Chondrocyte (in vitro differentiated cells): Measurements from ENCODE around the gene ACAD11. TPM values are rescaled to one million over a fixed set of nuclear protein-coding genes. Genes with fewer than 3 reads are reported as not detected.

Source experiments
- DNase-seq: peaks from one replicate; pipeline ENCODE4 v3.0.0; 2021; ENCODE audit warnings: mixed read lengths, low spot score
- H3K27ac Mint-ChIP-seq: one replicate; pipeline ENCODE4 v1.8.0; 2021; ENCODE audit warnings: mild to moderate bottlenecking, moderate library complexity, mixed read lengths; ENCODE audit not compliant: unreplicated experiment
- H3K27me3 Mint-ChIP-seq: 2 replicates; pipeline ENCODE4 v1.8.0; 2021; ENCODE audit warnings: low read depth, mixed read lengths
- H3K36me3 Mint-ChIP-seq: 2 replicates; pipeline ENCODE4 v1.8.0; 2021; ENCODE audit warnings: low read depth, mixed read lengths
- H3K4me1 Mint-ChIP-seq: 2 replicates; pipeline ENCODE4 v1.8.0; 2021; ENCODE audit warnings: low read depth, mild to moderate bottlenecking, mixed read lengths
- H3K4me3 Mint-ChIP-seq: one replicate; pipeline ENCODE4 v1.8.0; 2021; ENCODE audit warnings: mild to moderate bottlenecking, moderate library complexity, mixed read lengths; ENCODE audit not compliant: unreplicated experiment
- H3K9me3 Mint-ChIP-seq: 2 replicates; pipeline ENCODE4 v1.8.0; 2021; ENCODE audit warnings: low read depth, mixed read lengths
- CTCF ChIP-seq: fragments of 200-600 bp; sonication (generic); IDR thresholded peaks from 2 replicates; pipeline ENCODE4 v1.5.0; 2021; ENCODE audit warnings: antibody characterized with exemption, mild to moderate bottlenecking, moderate library complexity
- total RNA-seq: library from RNA; stranded (reverse); gene quantifications from 3 replicates; pipeline ENCODE4 v1.2.1, GENCODE V29; 2021

Gene ACAD11
- total RNA-seq, 1 donor from 2014 or later, result 16.8 TPM

- Mint-ChIP-seq H3K4me1 (peaks cover 37% of the 10 kb centered on the region), H3K27ac (no peak overlapping the region), H3K36me3 (peaks cover 1% of the 10 kb centered on the region), H3K4me3 (no peak overlapping the region), H3K27me3 (no peaks in the 10 kb centered on the region), H3K9me3 (no peaks in the 10 kb centered on the region)
- no peak for DNase-seq
- TF ChIP-seq CTCF, result no peak
These were observed 5.7 kb upstream of the ACAD11 start for GRCh38 chr3:132665230-132665745.

GRCh38 chr3:132662212-132662611 is 2.6 kb upstream of the ACAD11 start:
- TF ChIP-seq CTCF, result no peak
- Mint-ChIP-seq H3K36me3 (no peaks in the 10 kb centered on the region), H3K4me1 (peaks cover 47% of the 10 kb centered on the region), H3K27me3 (no peaks in the 10 kb centered on the region), H3K9me3 (no peaks in the 10 kb centered on the region), H3K27ac (no peak overlapping the region), H3K4me3 (peak overlapping the region; percentile 11)
- DNase-seq, result no peak

DNA sequence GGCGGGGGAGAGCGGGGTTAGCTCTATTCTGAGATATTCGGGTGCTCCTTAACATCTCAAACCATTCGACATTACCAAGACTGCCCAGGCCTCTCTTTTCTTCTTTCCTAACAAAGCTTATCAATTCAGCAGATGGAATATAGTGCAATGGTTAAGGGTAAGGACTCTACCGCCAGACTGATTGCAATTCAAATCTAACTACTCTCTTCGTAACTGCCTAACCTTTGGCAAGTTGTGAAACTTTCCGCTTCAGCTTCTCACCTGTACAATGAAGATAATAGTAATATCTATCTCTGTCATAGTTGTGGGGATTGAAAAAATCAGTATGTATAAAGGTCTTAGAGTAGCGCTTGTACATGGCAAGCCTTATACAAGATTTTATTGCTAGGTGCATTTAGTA is 1.5 kb upstream of the ACAD11 start:
- Mint-ChIP-seq H3K27ac (peak overlapping the region; percentile 98), H3K4me1 (peaks cover 51% of the 10 kb centered on the region), H3K4me3 (peak overlapping the region; percentile 95), H3K36me3 (no peaks in the 10 kb centered on the region), H3K9me3 (no peaks in the 10 kb centered on the region), H3K27me3 (no peaks in the 10 kb centered on the region)
- no peak for DNase-seq
- TF ChIP-seq CTCF, result no peak

DNA sequence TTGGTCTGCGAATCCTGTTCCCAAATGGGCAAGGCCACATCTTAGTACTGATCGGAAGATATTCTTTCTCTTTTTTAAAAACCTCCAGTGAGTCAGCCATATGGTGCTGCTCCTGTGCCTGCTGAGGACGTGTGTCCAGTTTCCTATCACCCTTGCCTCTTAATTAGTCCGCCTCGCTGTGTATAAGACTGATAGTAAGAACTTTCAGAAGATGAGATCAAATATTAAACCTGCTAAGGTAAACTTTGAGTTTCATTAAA is 1.1 kb upstream of the ACAD11 start:
- Mint-ChIP-seq H3K36me3 (no peaks in the 10 kb centered on the region), H3K4me1 (peaks cover 51% of the 10 kb centered on the region), H3K4me3 (peak overlapping the region; percentile 95), H3K27me3 (no peaks in the 10 kb centered on the region), H3K9me3 (no peaks in the 10 kb centered on the region), H3K27ac (peak overlapping the region; percentile 98)
- no peak for TF ChIP-seq CTCF
- no peak for DNase-seq

DNA sequence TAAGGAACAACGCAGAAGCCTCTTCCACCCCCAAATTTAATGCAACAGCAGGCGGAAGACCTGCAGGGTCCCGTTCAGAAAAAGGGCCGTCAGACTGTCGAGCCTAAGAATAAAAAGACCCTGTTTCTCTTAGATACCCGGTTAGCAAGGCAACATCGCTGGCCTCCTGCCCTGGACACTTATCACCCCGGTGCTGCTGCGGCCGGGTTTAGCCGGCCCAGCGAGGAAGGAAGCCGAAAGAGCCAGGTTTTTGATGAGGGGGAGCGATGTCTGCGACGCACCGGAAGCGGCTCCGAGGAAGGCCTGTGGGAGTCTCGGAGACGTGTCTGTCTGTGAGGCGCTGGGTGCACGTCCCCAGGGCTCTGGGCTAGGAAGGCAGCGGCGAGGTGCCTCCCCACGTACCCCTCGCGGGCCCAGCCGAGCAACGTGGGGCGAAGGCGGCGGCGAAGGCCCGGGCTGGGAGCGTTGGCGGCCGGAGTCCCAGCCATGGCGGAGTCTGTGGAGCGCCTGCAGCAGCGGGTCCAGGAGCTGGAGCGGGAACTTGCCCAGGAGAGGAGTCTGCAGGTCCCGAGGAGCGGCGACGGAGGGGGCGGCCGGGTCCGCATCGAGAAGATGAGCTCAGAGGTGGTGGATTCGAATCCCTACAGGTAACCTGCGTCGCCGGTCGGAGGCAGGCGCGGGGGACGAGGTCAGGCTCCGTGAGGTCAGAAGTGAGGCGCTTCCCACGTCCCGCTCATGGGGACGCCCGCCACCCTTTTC is 622 bp upstream of the ACAD11 start, which contains the start of gene UBA5:
Gene UBA5, plus strand, starts transcription at position 278 of the 759 bp plus-strand sequence. Its CDS starts 209 bp downstream, at position 487.
- Mint-ChIP-seq H3K27ac (peak within 1 kb of the TSS; percentile 98), H3K27me3 (no peaks in the 10 kb centered on the region), H3K4me3 (peak within 1 kb of the TSS; percentile 95), H3K4me1 (peaks cover 48% of the 10 kb centered on the region), H3K9me3 (no peaks in the 10 kb centered on the region), H3K36me3 (no peaks in the 10 kb centered on the region)
- DNase-seq, result peak; percentile 93
- no peak for TF ChIP-seq CTCF
